Neuronal stem cell (in vitro differentiated cells): ENCODE data around the gene NHLRC4.

Source experiments
- DNase-seq: peaks from one replicate; pipeline ENCODE4 v3.0.0-alpha.2; 2013; ENCODE audit warnings: low spot score
- H2AFZ ChIP-seq: one replicate; pipeline ENCODE4 v1.6.1; 2013; ENCODE audit warnings: mild to moderate bottlenecking, low read length, inconsistent platforms
- H2AK5ac ChIP-seq: 2 replicates; pipeline ENCODE4 v1.6.1; 2013; ENCODE audit warnings: low read depth, mild to moderate bottlenecking, inconsistent platforms, low read length, moderate library complexity, mixed read lengths
- H2BK120ac ChIP-seq: 2 replicates; pipeline ENCODE4 v1.6.1; 2013; ENCODE audit warnings: low read depth, mild to moderate bottlenecking, inconsistent platforms, low read length, moderate library complexity, mixed read lengths
- H2BK12ac ChIP-seq: one replicate; pipeline ENCODE4 v1.6.1; 2013; ENCODE audit warnings: low read length, inconsistent platforms
- H2BK15ac ChIP-seq: 2 replicates; pipeline ENCODE4 v1.6.1; 2013; ENCODE audit warnings: mild to moderate bottlenecking, low read length, inconsistent platforms, mixed read lengths
- H2BK5ac ChIP-seq: one replicate; pipeline ENCODE4 v1.6.1; 2013; ENCODE audit warnings: inconsistent platforms, mild to moderate bottlenecking, low read length, moderate library complexity
- H3K14ac ChIP-seq: one replicate; pipeline ENCODE4 v1.6.1; 2013; ENCODE audit warnings: low read length, inconsistent platforms
- H3K18ac ChIP-seq: 2 replicates; pipeline ENCODE4 v1.6.1; 2013; ENCODE audit warnings: low read length, inconsistent platforms
- H3K23ac ChIP-seq: 2 replicates; pipeline ENCODE4 v1.6.1; 2013; ENCODE audit warnings: low read depth, mild to moderate bottlenecking, mixed read lengths, low read length, inconsistent platforms; ENCODE audit not compliant: poor library complexity
- H3K27ac ChIP-seq: replicated peaks from 3 replicates; pipeline ENCODE4 v1.5.1; 2013; ENCODE audit warnings: low read length, inconsistent platforms
- H3K27me3 ChIP-seq, 3 experiments: 2 replicates each; pipeline ENCODE4 v1.6.1; 2013; ENCODE audit warnings: low read length in 3 of 3, mild to moderate bottlenecking in 2 of 3, inconsistent platforms in 1 of 3, low read depth in 1 of 3, mixed read lengths in 1 of 3, moderate library complexity in 1 of 3; ENCODE audit not compliant: control insufficient read depth in 3 of 3, insufficient read depth in 3 of 3
- H3K36me3 ChIP-seq, 2 donors: replicated peaks in 1 of 2; 2 replicates each; pipeline ENCODE4 v1.6.1; 2013; ENCODE audit warnings: low read length in 2 of 2; ENCODE audit not compliant: control insufficient read depth in 2 of 2, insufficient read depth in 2 of 2
- H3K4ac ChIP-seq: 2 replicates; pipeline ENCODE4 v1.6.1; 2013; ENCODE audit warnings: inconsistent platforms, mild to moderate bottlenecking, low read length, moderate library complexity
- H3K4me1 ChIP-seq, 2 donors: 1 replicate in 1 of 2; 2 replicates in 1 of 2; pipeline ENCODE4 v1.6.1; 2013; ENCODE audit warnings: low read length in 2 of 2, low read depth in 1 of 2; ENCODE audit not compliant: control insufficient read depth in 2 of 2, insufficient read depth in 1 of 2
- H3K4me2 ChIP-seq: one replicate; pipeline ENCODE4 v1.6.1; 2013; ENCODE audit warnings: mild to moderate bottlenecking, low read length, inconsistent platforms; ENCODE audit not compliant: insufficient read depth, poor library complexity, severe bottlenecking
- H3K4me3 ChIP-seq, 2 donors: 2 replicates each; pipeline ENCODE4 v1.5.1; 2013; ENCODE audit warnings: low read length in 2 of 2, mild to moderate bottlenecking in 2 of 2, inconsistent platforms in 1 of 2, moderate library complexity in 1 of 2
- H3K79me1 ChIP-seq: one replicate; pipeline ENCODE4 v1.6.1; 2013; ENCODE audit warnings: low read depth, mild to moderate bottlenecking, inconsistent platforms, low read length, moderate library complexity
- H3K9ac ChIP-seq: one replicate; pipeline ENCODE4 v1.6.1; 2013; ENCODE audit warnings: mild to moderate bottlenecking, low read depth, low read length, inconsistent platforms; ENCODE audit not compliant: poor library complexity
- H3K9me3 ChIP-seq, 2 donors: replicated peaks in 1 of 2; 2 replicates each; pipeline versions ENCODE3 to v1.6.1; 2013; ENCODE audit warnings: low read length in 2 of 2, mild to moderate bottlenecking in 2 of 2, inconsistent platforms in 1 of 2, low read depth in 1 of 2, mixed read lengths in 1 of 2, moderate library complexity in 1 of 2; ENCODE audit not compliant: control insufficient read depth in 2 of 2, insufficient read depth in 1 of 2
- H4K8ac ChIP-seq: one replicate; pipeline ENCODE4 v1.6.1; 2013; ENCODE audit warnings: low read depth, mild to moderate bottlenecking, inconsistent platforms, low read length, moderate library complexity
- H4K91ac ChIP-seq: one replicate; pipeline ENCODE4 v1.6.1; 2013; ENCODE audit warnings: low read length, low read depth, mild to moderate bottlenecking, inconsistent platforms; ENCODE audit not compliant: poor library complexity
- WGBS, 2 donors: extraction: QIAGEN DNeasy Blood & Tissue Kit; methylation state at CpG; one replicate each; pipeline ENCODE4 v1.1.7; 2013; ENCODE audit warnings: missing lambda C conversion rate in 2 of 2, mixed read lengths in 1 of 2; ENCODE audit not compliant: insufficient read length in 2 of 2, insufficient replicate concordance in 1 of 2; ENCODE audit errors: extremely low coverage in 2 of 2; 5-methylcytosine and 5-hydroxymethylcytosine counted together

Gene NHLRC4

GRCh38 chr16:567373-568256, 810 bp downstream of the NHLRC4 start:
- Histone ChIP-seq H3K4me2 (no peak overlapping the region), H3K9ac (no peak overlapping the region), H3K18ac (no peak overlapping the region), H3K36me3 (peaks cover 8 to 9% of the 10 kb centered on the region in 2 donors), H3K14ac (no peak overlapping the region), H2BK120ac (peak overlapping the region; percentile 61), H3K4me1 (peaks cover 6 to 32% of the 10 kb centered on the region in 2 donors), H3K4ac (no peak overlapping the region), H2BK5ac (peak overlapping the region; percentile 60), H3K27ac (no peak overlapping the region), H3K4me3 (no peak overlapping the region), H2AFZ (no peak overlapping the region), H4K91ac (no peak overlapping the region), H3K79me1 (peaks cover 16% of the 10 kb centered on the region), H3K9me3 (no peaks in the 10 kb centered on the region), H2BK12ac (peak overlapping the region; percentile 58), H3K27me3 (peaks cover 0 to 9% (median 0%) of the 10 kb centered on the region in 3 experiments), H4K8ac (peak overlapping the region; percentile 17), H2BK15ac (peak overlapping the region; percentile 49), H3K23ac (peak overlapping the region; percentile 85), H2AK5ac (peak overlapping the region; percentile 81)
- WGBS, 2 donors, result no CpG with 5 or more reads among the region's 35 CpGs
- no peak for DNase-seq

- Histone ChIP-seq H3K4me2 (no peak overlapping the region), H2BK15ac (peak overlapping the region; percentile 94), H3K4ac (no peak overlapping the region), H3K27ac (no peak overlapping the region), H3K27me3 (no peaks in the 10 kb centered on the region), H3K36me3 (peaks cover 8 to 10% of the 10 kb centered on the region in 2 donors), H4K91ac (no peak overlapping the region), H3K4me1 (peaks cover 6 to 32% of the 10 kb centered on the region in 2 donors), H3K23ac (peak overlapping the region; percentile 85), H2AFZ (peak overlapping the region; percentile 99), H2BK120ac (no peak overlapping the region), H3K18ac (peak overlapping the region; percentile 97), H4K8ac (peak overlapping the region; percentile 50), H3K9me3 (no peaks in the 10 kb centered on the region), H2AK5ac (peak overlapping the region; percentile 98), H3K4me3 (peak overlapping the region in 1 of 2 donors; percentile 71), H2BK5ac (peak overlapping the region; percentile 87), H3K79me1 (peaks cover 22% of the 10 kb centered on the region), H3K14ac (no peak overlapping the region), H3K9ac (no peak overlapping the region), H2BK12ac (no peak overlapping the region)
- no CpG with 5 or more reads among the region's 11 CpGs for WGBS, 2 donors
- DNase-seq, result no peak
Measured at GRCh38 chr16:568401-569258, 1.8 kb downstream of the NHLRC4 start.

- peak within 1 kb of the TSS; percentile 71 for H3K14ac ChIP-seq
- peak within 1 kb of the TSS; percentile 75 for H2BK15ac ChIP-seq
Measured at GRCh38 chr16:569445-570254, 2.8 kb downstream of the NHLRC4 start, which contains the start of gene PIGQ. PIGQ (plus strand) TSS chr16:569968; CDS start chr16:574075, 4,107 bp downstream.

More at GRCh38 chr16:569445-570254, 2.8 kb downstream of the NHLRC4 start, which contains the start of gene PIGQ:
- H3K27me3 ChIP-seq, result no peaks in the 10 kb centered on the region
- no peaks in the 10 kb centered on the region for H3K9me3 ChIP-seq
- H3K18ac ChIP-seq, result peak within 1 kb of the TSS; percentile 97
- WGBS, 2 donors, result no CpG with 5 or more reads among the region's 87 CpGs
- H2BK12ac ChIP-seq, result no peak within 1 kb of the TSS
- H3K4ac ChIP-seq, result peak within 1 kb of the TSS; percentile 89
- no peak within 1 kb of the TSS for H4K91ac ChIP-seq
- H3K4me3 ChIP-seq, result peak within 1 kb of the TSS; percentile 71 to 98
- H2BK5ac ChIP-seq, result peak within 1 kb of the TSS; percentile 87
- DNase-seq, result peak; percentile 74
- peak within 1 kb of the TSS; percentile 65 for H4K8ac ChIP-seq
- H3K9ac ChIP-seq, result peak within 1 kb of the TSS; percentile 83
- H2AFZ ChIP-seq, result peak within 1 kb of the TSS; percentile 99
- H3K4me2 ChIP-seq, result peak within 1 kb of the TSS; percentile 73
- peaks cover 6 to 32% of the 10 kb centered on the region in 2 donors for H3K4me1 ChIP-seq
- peak within 1 kb of the TSS; percentile 98 for H2AK5ac ChIP-seq
- H3K23ac ChIP-seq, result peak within 1 kb of the TSS; percentile 85
- peak within 1 kb of the TSS; percentile 29 for H3K27ac ChIP-seq
- H2BK120ac ChIP-seq, result no peak within 1 kb of the TSS
- peaks cover 14 to 20% of the 10 kb centered on the region in 2 donors for H3K36me3 ChIP-seq
- peaks cover 25% of the 10 kb centered on the region for H3K79me1 ChIP-seq
